ENCODE measurements around the gene ATF6. TPM values are rescaled to one million over a fixed set of nuclear protein-coding genes. Genes with fewer than 3 reads are reported as not detected.

ATF6 gene
- total and polyA plus RNA-seq, 2 of the 8 experiments (the other 6 are each of a cell fraction or from before 2014, with no cell fraction given): 4.6 to 10.0 TPM

DNA sequence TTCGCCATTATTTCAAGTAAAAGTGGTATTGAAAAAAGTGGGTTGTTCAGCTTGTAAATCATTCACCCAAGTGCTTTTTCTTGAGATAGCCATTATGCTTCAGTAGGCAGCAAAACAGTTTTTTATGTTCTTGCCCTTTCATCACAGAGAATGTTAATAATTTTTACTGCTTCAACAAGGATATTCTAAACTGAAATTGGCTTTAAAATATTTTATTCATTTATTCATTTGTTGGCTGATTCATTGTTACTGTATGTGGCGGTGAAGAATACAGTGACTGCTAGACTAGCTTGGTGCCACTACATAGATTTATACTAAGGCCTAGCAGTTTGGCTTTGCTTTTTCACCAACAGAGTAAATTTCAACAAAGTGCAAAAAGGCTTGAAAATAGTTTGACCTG lies 136.1 kb downstream of the ATF6 start:
- 89% methylated on average over 2 of the region's 2 CpGs; no CpG with 5 or more reads in 1 of the 2 experiments for WGBS, 2 experiments (ENCODE audit: extremely low coverage in 1 of 2, insufficient coverage in 1 of 2, insufficient read length in 1 of 2, insufficient replicate concordance in 2 of 2, low coverage in 1 of 2, low lambda C conversion rate in 2 of 2, missing lambda C conversion rate in 1 of 2)
- Histone ChIP-seq H4K20me1 (replicated peaks in 1 of 2; ENCODE audit: control insufficient read depth in 1 of 2, insufficient read depth in 2 of 2, low read length in 2 of 2) (no peaks in the 10 kb centered on the region), H3K27me3 (replicated peaks in 1 of 4; ENCODE audit: control insufficient read depth in 3 of 4, extremely low read depth in 1 of 4, insufficient read depth in 3 of 4, low read length in 3 of 4) (no peaks in the 10 kb centered on the region), H3K4me3 (ENCODE audit: extremely low read depth in 1 of 4, insufficient read depth in 2 of 4, low read depth in 3 of 4, low read length in 4 of 4) (no peak overlapping the region), H3K18ac (ENCODE audit: extremely low read depth, low read length) (no peak overlapping the region), H2BK20ac (ENCODE audit: low read length) (no peak overlapping the region), H4K5ac (ENCODE audit: insufficient read length, low read depth, low read length) (no peak overlapping the region), H2BK120ac (replicated peaks; ENCODE audit: low read depth, low read length) (no peak overlapping the region), H3K79me1 (ENCODE audit: low read depth, low read length) (no peaks in the 10 kb centered on the region), H3K4me2 (ENCODE audit: insufficient read depth in 1 of 2, low read depth in 2 of 2, low read length in 2 of 2) (no peak overlapping the region), H3K4ac (replicated peaks; ENCODE audit: insufficient read length, low read depth, low read length) (no peak overlapping the region), H3K36me3 (ENCODE audit: control insufficient read depth in 2 of 4, insufficient read depth in 4 of 4, low read length in 3 of 4) (no peaks in the 10 kb centered on the region), H3K23me2 (ENCODE audit: low read depth, low read length) (no peaks in the 10 kb centered on the region; the same call in 1 of the 2 replicates), H2BK15ac (ENCODE audit: low read length) (no peak overlapping the region), H3K27ac (ENCODE audit: low read depth, low read length) (no peak overlapping the region), H3K23ac (ENCODE audit: insufficient read length) (no peak overlapping the region), H3K9ac (replicated peaks in 1 of 4; ENCODE audit: extremely low read depth in 1 of 4, low read depth in 3 of 4, low read length in 3 of 4) (no peak overlapping the region), H2BK12ac (ENCODE audit: low read depth, low read length) (no peak overlapping the region), H3K4me1 (replicated peaks in 1 of 4; ENCODE audit: control insufficient read depth in 3 of 4, insufficient read depth in 4 of 4, low read length in 3 of 4) (no peaks in the 10 kb centered on the region), H3K14ac (ENCODE audit: insufficient read length) (no peak overlapping the region), H2AK5ac (ENCODE audit: low read depth, low read length) (no peak overlapping the region), H3K9me3 (ENCODE audit: insufficient read depth in 2 of 2, low read depth in 1 of 2, low read length in 1 of 2) (no peaks in the 10 kb centered on the region), H3K56ac (replicated peaks; ENCODE audit: insufficient read length, low read depth, low read length) (no peak overlapping the region), H3K79me2 (ENCODE audit: control insufficient read depth in 1 of 2, insufficient read depth in 2 of 2, low read length in 2 of 2) (no peaks in the 10 kb centered on the region), H2AFZ (ENCODE audit: low read length) (no peak overlapping the region), H4K91ac (replicated peaks; ENCODE audit: insufficient read length, low read length) (no peak overlapping the region), H2BK5ac (ENCODE audit: low read depth, low read length) (no peak overlapping the region), H4K8ac (ENCODE audit: extremely low read depth, insufficient read depth, low read length) (no peak overlapping the region)
- TF ChIP-seq CHD1 (IDR thresholded peaks at IDR 0.05; ENCODE audit: low read depth, low read length): no peak
- no peak for TF ChIP-seq JUN (IDR thresholded peaks at IDR 0.05; ENCODE audit: low read depth, low read length)
- TF ChIP-seq BACH1 (IDR thresholded peaks at IDR 0.05; ENCODE audit: low read length): no peak
- TF ChIP-seq, protein P1, sequence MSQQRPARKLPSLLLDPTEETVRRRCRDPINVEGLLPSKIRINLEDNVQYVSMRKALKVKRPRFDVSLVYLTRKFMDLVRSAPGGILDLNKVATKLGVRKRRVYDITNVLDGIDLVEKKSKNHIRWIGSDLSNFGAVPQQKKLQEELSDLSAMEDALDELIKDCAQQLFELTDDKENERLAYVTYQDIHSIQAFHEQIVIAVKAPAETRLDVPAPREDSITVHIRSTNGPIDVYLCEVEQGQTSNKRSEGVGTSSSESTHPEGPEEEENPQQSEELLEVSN (IDR thresholded peaks at IDR 0.05): no peak
- no peak for TF ChIP-seq GTF2F1 (IDR thresholded peaks at IDR 0.05; ENCODE audit: borderline replicate concordance, low read depth, low read length)
- no peak for TF ChIP-seq MAFK (IDR thresholded peaks at IDR 0.05; ENCODE audit: low read depth, low read length)
- no peak for TF ChIP-seq RFX5 (IDR thresholded peaks at IDR 0.05; ENCODE audit: borderline replicate concordance, low read depth, low read length)
- TF ChIP-seq TCF12 (IDR thresholded peaks at IDR 0.05; ENCODE audit: low read depth, low read length): no peak
- no peak for TF ChIP-seq CBX5 (IDR thresholded peaks at IDR 0.05; ENCODE audit: low read depth, low read length)
- TF ChIP-seq KDM4A (IDR thresholded peaks at IDR 0.05; ENCODE audit: low read depth, low read length, severe bottlenecking): no peak
- no peak for TF ChIP-seq SIX5 (IDR thresholded peaks at IDR 0.05; ENCODE audit: low read depth, low read length)
- TF ChIP-seq FOSL1 (IDR thresholded peaks at IDR 0.05; ENCODE audit: insufficient read depth, low read depth, low read length): no peak
- TF ChIP-seq SRF (IDR thresholded peaks at IDR 0.05; ENCODE audit: low read depth, low read length): no peak
- FAIRE-seq: no peak
- DNase-seq (ENCODE audit: low read depth in 1 of 2, low spot score in 2 of 2): no peak
- POLR2A ChIA-PET (ENCODE audit: partially characterized antibody): no interaction called here
- CTCF ChIA-PET (ENCODE audit: partially characterized antibody): interaction anchor here (0.7 kb wide), 1 partner anchor 139 kb away, joined by 3 read pairs; no protein-coding TSS in a partner anchor

Measured in H1 (cell line).